PC-3 (cell line): ENCODE measurements around the gene PHLDB1. TPM values are rescaled to one million over a fixed set of nuclear protein-coding genes. Genes with fewer than 3 reads are reported as not detected.

Source experiments
- ATAC-seq: fragments of 200-7000 bp; cut with Tn5 transposase; 2 replicates; pipeline ENCODE4 v1.9.1; 2020; ENCODE audit warnings: mild to moderate bottlenecking, moderate library complexity
- BruUV-seq: library from RNA; stranded (reverse); fragments of 400-500 nt; replicated peaks from 2 replicates; lab custom pipeline; 2021; lab: Mats Ljungman, UMichigan
- CTCF ChIA-PET: fragments of 300-600 bp; sonication (Branson Sonifier 250); formaldehyde crosslinking; loops from one replicate; lab custom pipeline; 2022; ENCODE audit warnings: antibody characterized with exemption; lab: Charles Lee
- POLR2A ChIA-PET: fragments of 300-600 bp; sonication (Branson Sonifier 250); formaldehyde crosslinking; loops from one replicate; lab custom pipeline; 2022; ENCODE audit warnings: antibody characterized with exemption; ENCODE audit not compliant: unreplicated experiment; lab: Charles Lee
- DNase-seq: peaks from one replicate; pipeline ENCODE4 v3.0.0-alpha.2; 2015
- H2AFZ ChIP-seq: fragments of 300-600 bp; sonication (generic); 2 replicates; pipeline ENCODE4 v1.6.0; 2016; ENCODE audit warnings: antibody characterized with exemption, low read length
- H3F3A ChIP-seq: fragments of 300-600 bp; sonication (generic); one replicate; pipeline ENCODE4 v1.6.0; 2017; ENCODE audit warnings: antibody characterized with exemption, low read length, control low read depth, mild to moderate bottlenecking; ENCODE audit not compliant: unreplicated experiment
- H3K27ac ChIP-seq: fragments of 300-600 bp; sonication (generic); 2 replicates; pipeline ENCODE4 v1.5.1; 2016; ENCODE audit warnings: mild to moderate bottlenecking, low read length
- H3K27me3 ChIP-seq: fragments of 300-600 bp; sonication (generic); 2 replicates; pipeline ENCODE4 v1.6.1; 2016; ENCODE audit warnings: low read length, mixed read lengths
- H3K36me3 ChIP-seq: fragments of 300-600 bp; sonication (generic); 2 replicates; pipeline ENCODE4 v1.6.1; 2016; ENCODE audit warnings: low read depth, mixed run types, low read length, mixed read lengths
- H3K4me1 ChIP-seq: fragments of 300-600 bp; sonication (generic); 2 replicates; pipeline ENCODE4 v1.5.1; 2016; ENCODE audit warnings: low read length; ENCODE audit not compliant: insufficient read depth
- H3K4me2 ChIP-seq: fragments of 300-600 bp; sonication (generic); 2 replicates; pipeline ENCODE4 v1.6.0; 2016; ENCODE audit warnings: low read length
- H3K4me3 ChIP-seq: fragments of 300-600 bp; sonication (generic); 2 replicates; pipeline ENCODE4 v1.5.1; 2016; ENCODE audit warnings: mild to moderate bottlenecking, low read length, mixed read lengths
- H3K79me2 ChIP-seq: fragments of 300-600 bp; sonication (generic); 2 replicates; pipeline ENCODE4 v1.6.1; 2017; ENCODE audit warnings: low read length, mixed read lengths
- H3K9ac ChIP-seq: fragments of 300-600 bp; sonication (generic); 2 replicates; pipeline ENCODE4 v1.6.0; 2016; ENCODE audit warnings: mild to moderate bottlenecking, low read length
- H3K9me2 ChIP-seq: fragments of 300-600 bp; sonication (generic); replicated peaks from 2 replicates; pipeline ENCODE4 v1.6.1; 2016; ENCODE audit warnings: mixed run types, low read length, mixed read lengths
- H3K9me3 ChIP-seq: fragments of 300-600 bp; sonication (generic); 2 replicates; pipeline ENCODE4 v1.6.1; 2016; ENCODE audit warnings: low read length, mixed read lengths
- H4K20me1 ChIP-seq: fragments of 300-600 bp; sonication (generic); 2 replicates; pipeline ENCODE4 v1.6.1; 2016; ENCODE audit warnings: low read length, mixed read lengths
- EZH2 ChIP-seq: fragments of 300-600 bp; sonication (generic); IDR thresholded peaks from one replicate; pipeline ENCODE4 v1.6.1; 2017; ENCODE audit warnings: antibody characterized with exemption, mild to moderate bottlenecking, low read length; ENCODE audit not compliant: unreplicated experiment
- EZH2phosphoT487 ChIP-seq: fragments of 300-600 bp; sonication (generic); IDR thresholded peaks from 2 replicates; pipeline ENCODE4 v1.6.1; 2018; ENCODE audit warnings: mild to moderate bottlenecking, antibody characterized with exemption, low read length, borderline replicate concordance
- intact Hi-C: fragments of 100-400 bp; cut with micrococcal nuclease; formaldehyde crosslinking; loops from 2 replicates; pipeline ENCODE4 v1.9.0; 2023
- total RNA-seq: library from RNA; depleted of rRNA; stranded (reverse); fragments of >200 nt; gene quantifications from 2 replicates; pipeline ENCODE4 v1.2.3, GENCODE V29; 2014
- TF ChIP-seq, protein P1 (sequence below): fragments of 300-600 bp; sonication (generic); conservative IDR thresholded peaks from 2 replicates; pipeline ENCODE4 v1.5.1; 2017; ENCODE audit warnings: antibody characterized with exemption, low read depth, mild to moderate bottlenecking, low read length

PHLDB1 gene
- total RNA-seq, 1 experiment from 2014 or later = 36.1 TPM

DNA sequence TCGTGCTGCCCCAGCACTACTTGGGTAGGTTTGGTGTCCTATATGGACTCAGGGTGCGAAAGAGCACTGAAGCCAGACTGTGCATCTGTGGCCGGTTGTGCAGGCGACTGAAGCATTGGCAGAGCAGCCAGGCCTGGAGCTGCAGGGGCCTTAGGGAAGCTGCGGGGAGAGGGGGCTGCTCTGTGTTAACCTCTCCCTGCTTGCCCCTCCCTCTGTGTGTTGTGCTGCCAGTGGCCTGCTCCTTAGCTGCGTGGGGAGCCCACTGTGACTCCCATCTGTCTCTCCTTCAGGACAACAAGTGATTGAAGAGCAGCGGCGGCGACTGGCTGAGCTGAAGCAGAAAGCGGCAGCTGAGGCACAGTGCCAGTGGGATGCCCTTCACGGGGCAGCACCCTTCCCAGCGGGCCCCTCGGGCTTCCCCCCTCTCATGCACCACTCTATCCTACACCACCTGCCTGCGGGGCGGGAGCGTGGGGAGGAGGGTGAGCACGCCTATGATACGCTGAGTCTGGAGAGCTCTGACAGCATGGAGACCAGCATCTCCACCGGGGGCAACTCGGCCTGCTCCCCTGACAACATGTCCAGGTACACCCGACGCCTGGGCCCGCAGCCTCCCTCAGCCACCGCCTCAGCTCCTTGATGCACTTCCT lies 37.8 kb downstream of the PHLDB1 start:
- H3K4me3 ChIP-seq = no peak overlapping the region
- no peak overlapping the region for H3K27ac ChIP-seq
- intact Hi-C loops = no loop called here
- H3K79me2 ChIP-seq = no peaks in the 10 kb centered on the region
- H3K4me1 ChIP-seq = no peaks in the 10 kb centered on the region; the same call in 1 of the 2 replicates
- no peaks in the 10 kb centered on the region for H3K9me2 ChIP-seq
- TF ChIP-seq EZH2 (no peak), EZH2phosphoT487 (no peak)
- TF ChIP-seq, protein P1, sequence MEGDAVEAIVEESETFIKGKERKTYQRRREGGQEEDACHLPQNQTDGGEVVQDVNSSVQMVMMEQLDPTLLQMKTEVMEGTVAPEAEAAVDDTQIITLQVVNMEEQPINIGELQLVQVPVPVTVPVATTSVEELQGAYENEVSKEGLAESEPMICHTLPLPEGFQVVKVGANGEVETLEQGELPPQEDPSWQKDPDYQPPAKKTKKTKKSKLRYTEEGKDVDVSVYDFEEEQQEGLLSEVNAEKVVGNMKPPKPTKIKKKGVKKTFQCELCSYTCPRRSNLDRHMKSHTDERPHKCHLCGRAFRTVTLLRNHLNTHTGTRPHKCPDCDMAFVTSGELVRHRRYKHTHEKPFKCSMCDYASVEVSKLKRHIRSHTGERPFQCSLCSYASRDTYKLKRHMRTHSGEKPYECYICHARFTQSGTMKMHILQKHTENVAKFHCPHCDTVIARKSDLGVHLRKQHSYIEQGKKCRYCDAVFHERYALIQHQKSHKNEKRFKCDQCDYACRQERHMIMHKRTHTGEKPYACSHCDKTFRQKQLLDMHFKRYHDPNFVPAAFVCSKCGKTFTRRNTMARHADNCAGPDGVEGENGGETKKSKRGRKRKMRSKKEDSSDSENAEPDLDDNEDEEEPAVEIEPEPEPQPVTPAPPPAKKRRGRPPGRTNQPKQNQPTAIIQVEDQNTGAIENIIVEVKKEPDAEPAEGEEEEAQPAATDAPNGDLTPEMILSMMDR = no peak
- DNase-seq (no peak), ATAC-seq (no peak)
- H3K9me3 ChIP-seq = no peaks in the 10 kb centered on the region
- H3K36me3 ChIP-seq = peaks cover 11% of the 10 kb centered on the region; the same call in 1 of the 2 replicates
- H3K4me2 ChIP-seq = no peak overlapping the region
- H3K9ac ChIP-seq = no peak overlapping the region
- no peaks in the 10 kb centered on the region for H3K27me3 ChIP-seq
- no peaks in the 10 kb centered on the region for H4K20me1 ChIP-seq
- ChIA-PET POLR2A (no interaction called here), CTCF (no interaction called here)
- no peak overlapping the region for H2AFZ ChIP-seq
- BruUV-seq = no TSS peak
- no peaks in the 10 kb centered on the region for H3F3A ChIP-seq

DNA sequence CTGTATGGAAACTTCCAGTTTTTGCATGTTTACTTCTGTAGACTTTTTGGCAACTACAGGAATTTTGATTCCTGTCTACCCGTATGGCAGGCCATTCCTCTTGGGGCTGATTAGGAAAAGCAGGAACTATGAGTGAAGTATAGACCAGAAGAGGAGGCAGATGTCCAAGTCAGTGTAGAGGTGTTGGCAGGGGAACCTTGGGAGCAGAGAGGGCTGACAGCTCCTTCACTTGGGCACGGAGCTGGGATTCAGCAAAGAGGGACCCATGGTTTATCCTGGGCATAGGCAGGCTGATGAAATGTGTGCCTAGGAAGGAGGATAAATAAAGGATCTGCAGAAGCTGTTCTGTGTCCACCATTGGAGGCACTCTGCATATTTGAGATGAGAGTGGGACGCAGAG lies 39.0 kb downstream of the PHLDB1 start:
- Histone ChIP-seq H3K4me2 (no peak overlapping the region), H3K9ac (no peak overlapping the region), H3K9me2 (no peaks in the 10 kb centered on the region), H3K9me3 (no peaks in the 10 kb centered on the region), H4K20me1 (no peaks in the 10 kb centered on the region), H3K4me3 (no peak overlapping the region), H3K36me3 (peaks cover 11% of the 10 kb centered on the region; the same call in 1 of the 2 replicates), H3K27ac (no peak overlapping the region), H3K4me1 (no peaks in the 10 kb centered on the region; the same call in 1 of the 2 replicates), H2AFZ (no peak overlapping the region), H3K79me2 (no peaks in the 10 kb centered on the region), H3F3A (no peaks in the 10 kb centered on the region), H3K27me3 (no peaks in the 10 kb centered on the region)
- ChIA-PET POLR2A (no interaction called here), CTCF (no interaction called here)
- no peak for TF ChIP-seq EZH2
- TF ChIP-seq, protein P1 = no peak
- no peak for TF ChIP-seq EZH2phosphoT487
- intact Hi-C loops = no loop called here
- BruUV-seq = no TSS peak
- DNase-seq = no peak
- ATAC-seq = no peak

DNA sequence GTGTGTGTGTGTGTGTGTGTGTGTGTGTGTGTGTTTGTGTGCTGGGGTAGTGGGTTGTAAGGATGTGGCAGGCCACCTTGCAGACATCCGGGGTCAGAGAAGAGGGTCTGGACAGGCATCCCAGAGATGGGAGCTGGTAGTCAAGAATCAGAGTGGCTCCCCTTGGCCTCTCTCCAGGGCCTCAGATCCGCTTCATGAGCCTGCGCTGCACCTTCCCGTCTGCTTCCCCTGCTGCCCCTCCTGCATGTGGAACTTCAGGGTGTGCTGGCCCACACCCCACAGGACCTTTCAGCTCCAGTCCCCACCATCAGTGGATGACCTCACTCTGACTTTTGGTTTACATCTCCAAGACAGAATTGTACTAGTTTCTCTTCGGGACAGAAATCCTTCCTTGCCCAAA lies 40.9 kb downstream of the PHLDB1 start:
- H3K4me1 ChIP-seq = no peaks in the 10 kb centered on the region
- peaks cover 11% of the 10 kb centered on the region; the same call in 1 of the 2 replicates for H3K36me3 ChIP-seq
- H3K9ac ChIP-seq = no peak overlapping the region
- no peaks in the 10 kb centered on the region for H3K27me3 ChIP-seq
- DNase-seq (no peak), ATAC-seq (no peak)
- ChIA-PET POLR2A (no interaction called here), CTCF (no interaction called here)
- no peak overlapping the region for H3K4me3 ChIP-seq
- H3K79me2 ChIP-seq = no peaks in the 10 kb centered on the region
- H3K9me2 ChIP-seq = no peaks in the 10 kb centered on the region
- H2AFZ ChIP-seq = no peak overlapping the region
- no peaks in the 10 kb centered on the region for H3K9me3 ChIP-seq
- intact Hi-C loops = no loop called here
- H3K4me2 ChIP-seq = no peak overlapping the region
- H3K27ac ChIP-seq = no peak overlapping the region
- no peaks in the 10 kb centered on the region for H3F3A ChIP-seq
- no peaks in the 10 kb centered on the region for H4K20me1 ChIP-seq
- TF ChIP-seq EZH2phosphoT487 = no peak
- no peak for TF ChIP-seq EZH2
- BruUV-seq = no TSS peak
